HG03378 (cell line): Measurements from ENCODE around the gene ADGRV1.
"Not testable (repeated sequence)": the region's sequence is repeated elsewhere in the genome, so short reads cannot be mapped to it uniquely, and the experiment has no call there.

Source experiments
- ATAC-seq: cut with Tn5 transposase; IDR thresholded peaks from one replicate; pipeline ENCODE4 v1.9.1; 2021; ENCODE audit warnings: mild to moderate bottlenecking, moderate library complexity; ENCODE audit not compliant: unreplicated experiment

ADGRV1 gene

DNA sequence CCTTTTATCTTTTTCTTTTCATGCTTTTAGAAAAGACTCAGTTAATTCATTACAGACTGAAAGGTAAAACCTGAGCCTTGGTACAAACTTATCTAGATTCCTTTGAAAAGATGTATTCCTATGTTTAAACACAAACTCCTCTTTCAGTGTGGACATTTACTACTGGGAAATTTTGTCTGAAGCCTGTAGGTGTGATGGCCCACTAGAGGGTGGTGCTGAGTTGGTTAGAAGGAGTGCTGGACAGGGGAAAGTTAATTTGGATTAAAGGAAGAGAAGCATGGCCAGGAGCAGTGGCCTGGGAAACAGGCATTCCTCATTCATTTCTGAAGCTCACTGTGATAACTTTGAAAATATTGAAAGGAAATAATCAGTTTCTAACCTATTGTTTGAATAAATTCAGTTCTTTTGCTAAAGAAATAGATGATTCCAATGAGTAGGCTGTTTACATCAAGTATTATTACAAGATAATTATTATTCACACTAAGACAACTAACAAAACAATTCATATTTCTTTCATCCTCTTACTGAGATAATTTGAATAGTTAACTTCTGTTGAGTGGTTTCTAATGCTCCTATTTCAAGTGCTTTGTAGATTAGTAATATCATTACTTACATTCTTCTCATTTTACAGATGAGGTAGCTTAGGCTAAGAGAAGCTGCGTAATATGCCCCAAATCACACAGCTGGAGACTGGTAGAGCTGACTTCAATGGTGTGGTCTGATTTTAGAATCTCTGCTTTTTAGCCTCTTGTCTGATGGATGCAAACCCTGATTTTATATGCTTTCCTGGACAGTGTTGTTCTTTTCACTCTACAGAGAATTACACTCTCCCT lies 150.9 kb downstream of the ADGRV1 start:
- ATAC-seq: peak; percentile 71

- ATAC-seq: no peak
Observed at GRCh38 chr5:90718387-90718786, 159.8 kb downstream of the ADGRV1 start.

DNA sequence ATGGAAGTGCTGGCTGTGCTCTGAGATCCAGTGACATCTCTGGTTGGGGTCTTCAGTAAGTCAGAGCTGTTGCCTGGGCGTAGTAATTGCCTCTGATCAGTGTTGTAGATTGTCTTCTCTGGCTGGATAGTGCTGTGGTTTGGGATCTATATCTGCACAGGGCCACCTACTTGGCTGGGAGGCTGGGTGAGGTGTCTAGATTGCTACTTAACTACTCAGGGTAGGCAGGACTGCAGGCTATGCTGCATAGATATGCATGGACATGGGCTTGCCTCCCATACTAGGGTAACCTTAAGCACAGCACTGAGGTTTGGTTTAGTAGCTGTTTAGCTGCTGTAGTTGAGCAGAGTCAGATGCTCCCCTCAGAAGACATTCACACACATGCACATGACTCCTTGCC lies 181.0 kb downstream of the ADGRV1 start:
- ATAC-seq: no peak

GRCh38 chr5:90740244-90740799 lies 181.7 kb downstream of the ADGRV1 start:
- no peak for ATAC-seq

GRCh38 chr5:90741022-90741564 lies 182.5 kb downstream of the ADGRV1 start:
- ATAC-seq: no peak

DNA sequence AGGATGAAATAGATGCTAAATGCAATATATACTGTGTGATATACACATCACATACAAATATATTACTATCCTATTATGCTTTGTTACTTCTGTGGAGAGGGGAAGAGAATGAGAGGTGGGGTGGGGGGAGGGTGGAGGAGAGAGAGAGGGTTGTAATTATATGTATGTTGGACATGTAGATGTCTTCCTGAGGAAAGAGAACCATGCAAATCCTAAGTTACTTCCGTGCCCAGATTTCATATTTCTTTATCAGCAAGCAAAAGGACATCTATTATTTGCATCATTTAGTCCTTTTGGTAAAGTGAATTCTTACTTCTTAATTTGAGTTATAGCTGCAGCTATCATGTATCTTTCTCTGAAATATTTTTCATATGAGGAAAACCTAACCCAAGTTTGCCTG lies 187.5 kb downstream of the ADGRV1 start:
- no peak for ATAC-seq

GRCh38 chr5:90747175-90747574 lies 188.6 kb downstream of the ADGRV1 start:
- no peak for ATAC-seq

DNA sequence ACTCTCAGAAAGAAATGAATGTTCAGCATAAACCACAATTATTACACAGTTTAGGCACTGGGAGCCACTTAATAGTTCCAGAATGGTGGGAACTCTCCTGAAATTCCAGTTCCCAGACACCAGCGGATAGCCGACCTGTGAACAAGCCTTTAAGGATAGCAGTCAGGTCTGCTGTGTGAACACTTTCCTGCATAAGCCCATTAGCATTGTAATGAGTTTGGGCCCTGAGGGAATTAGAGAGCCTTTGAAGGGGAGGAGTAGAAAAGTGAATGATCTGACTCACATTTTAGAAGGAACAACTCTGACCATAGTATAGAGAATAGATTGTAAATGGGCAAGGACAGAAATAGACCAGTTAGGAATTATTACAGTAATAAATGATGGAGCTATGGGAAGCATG lies 189.1 kb downstream of the ADGRV1 start:
- ATAC-seq: no peak

- no peak for ATAC-seq
Observed at GRCh38 chr5:90759119-90759518, 200.5 kb downstream of the ADGRV1 start.

- no peak for ATAC-seq
Observed at GRCh38 chr5:90767710-90768109, 209.1 kb downstream of the ADGRV1 start.

DNA sequence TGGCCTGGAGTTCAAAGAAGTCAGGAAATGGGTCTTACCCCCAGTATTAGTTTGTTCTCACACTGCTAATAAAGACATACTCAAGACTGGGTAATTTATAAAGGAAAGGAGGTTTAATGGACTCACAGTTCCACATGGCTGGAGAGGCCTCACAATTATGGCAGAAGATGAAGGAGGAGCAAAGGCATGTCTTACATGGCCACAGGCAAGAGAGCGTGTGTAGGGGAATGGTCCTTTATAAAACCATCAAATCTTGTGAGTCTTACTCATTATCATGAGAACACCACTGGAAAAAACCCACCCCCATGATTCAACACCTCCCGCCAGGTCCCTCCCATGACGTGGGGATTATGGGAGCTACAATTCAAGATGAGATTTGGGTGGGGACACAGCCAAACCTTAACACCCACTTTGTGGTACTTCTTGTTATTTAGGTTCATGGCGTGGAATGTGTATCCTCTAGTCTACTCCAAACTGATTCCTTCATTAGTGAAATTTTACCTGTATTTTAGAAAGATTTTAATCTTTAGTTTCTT lies 211.5 kb downstream of the ADGRV1 start:
- not testable (repeated sequence) for ATAC-seq

DNA sequence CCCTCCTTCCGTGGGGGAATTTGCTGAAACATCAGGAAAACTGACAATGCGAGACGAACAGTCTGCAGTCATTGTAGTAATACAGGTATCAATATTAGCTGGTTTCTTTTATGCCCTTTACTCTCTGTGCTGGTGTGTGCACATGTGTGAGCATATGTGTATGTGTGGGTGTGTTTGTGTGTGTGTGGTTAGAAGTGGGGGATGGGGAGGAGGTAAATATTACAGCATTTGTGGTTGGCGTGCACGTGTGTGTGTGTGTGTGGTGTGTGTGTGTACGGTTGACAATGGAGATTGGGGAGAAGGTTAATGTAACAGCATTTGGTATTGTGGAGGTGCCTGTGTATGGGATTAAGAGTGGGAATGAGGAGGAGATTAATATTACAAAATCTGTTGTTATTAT lies 219.4 kb downstream of the ADGRV1 start:
- no peak for ATAC-seq

DNA sequence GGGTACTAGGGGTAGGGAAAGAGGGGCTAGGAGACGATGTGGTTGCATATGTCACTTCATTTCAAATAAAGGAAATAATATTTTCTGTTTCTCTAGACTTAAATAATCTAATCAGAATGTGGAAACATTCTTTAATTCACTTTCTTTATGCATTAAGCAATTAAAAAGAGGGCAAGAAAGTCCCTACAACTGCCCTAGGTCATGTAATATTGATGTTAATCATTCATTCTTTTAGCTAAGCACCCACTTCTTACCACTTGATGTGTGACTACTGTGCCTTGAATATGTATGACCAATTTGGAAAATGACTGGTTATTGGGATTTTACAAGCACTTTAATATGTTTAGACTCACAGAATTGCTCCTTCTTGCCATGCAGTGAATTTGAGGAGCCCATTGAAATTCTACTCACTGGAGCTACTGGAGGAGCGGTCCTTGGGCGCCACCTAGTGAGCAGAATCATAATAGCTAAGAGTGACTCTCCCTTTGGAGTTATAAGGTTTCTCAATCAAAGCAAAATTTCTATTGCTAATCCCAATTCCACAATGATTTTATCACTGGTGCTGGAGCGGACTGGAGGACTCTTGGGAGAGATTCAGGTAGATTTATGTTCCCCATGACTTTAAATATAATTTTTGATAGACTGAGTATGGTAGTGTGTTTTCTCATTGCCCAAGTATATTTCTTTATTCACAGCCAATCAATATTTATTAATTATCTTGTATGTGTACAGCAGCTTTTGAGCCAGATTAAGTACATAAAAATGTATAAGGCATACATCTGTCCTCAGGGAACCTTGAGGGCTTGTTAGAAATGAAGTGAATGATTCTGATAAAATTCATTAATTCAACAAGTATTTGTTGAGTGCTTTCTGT lies 225.1 kb downstream of the ADGRV1 start:
- peak; percentile 97 for ATAC-seq

DNA sequence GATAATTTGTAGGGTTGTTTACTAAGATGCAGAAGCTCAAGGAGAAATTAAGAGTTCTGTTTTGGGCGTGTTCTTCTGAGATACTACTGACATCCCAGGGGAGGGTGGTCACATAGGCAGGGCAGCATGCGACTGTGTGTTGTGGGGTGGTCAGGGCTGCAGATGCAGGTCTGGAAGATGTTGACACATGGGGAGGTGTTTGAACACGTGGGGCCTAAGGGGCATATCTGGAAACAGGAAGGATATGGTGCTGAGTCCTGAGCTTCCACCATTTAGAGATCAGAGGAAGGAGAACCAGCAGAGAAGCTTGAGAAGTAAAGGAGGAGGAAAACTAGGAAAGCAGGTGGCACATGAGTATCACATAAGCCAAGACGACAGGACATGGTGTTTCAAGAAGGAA lies 228.2 kb downstream of the ADGRV1 start:
- no peak for ATAC-seq

DNA sequence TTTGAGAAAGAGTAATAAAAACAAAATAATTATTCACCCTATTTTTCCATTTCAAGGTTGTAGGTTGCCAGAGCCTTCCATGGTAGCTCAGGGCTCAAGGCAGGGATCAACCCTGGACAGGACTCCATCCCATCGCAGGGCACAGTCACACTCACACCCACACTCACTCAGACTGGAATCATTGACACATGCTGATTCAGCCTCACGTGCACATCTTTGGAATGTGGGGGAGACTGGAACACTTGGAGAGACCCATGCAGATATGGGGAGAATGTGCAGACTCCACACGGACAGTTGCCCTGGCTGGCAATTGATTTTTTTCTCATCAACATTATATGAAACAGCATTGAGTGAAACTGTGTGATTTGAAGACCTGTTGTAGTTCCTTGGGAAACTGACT lies 234.1 kb downstream of the ADGRV1 start:
- ATAC-seq: no peak

- no peak for ATAC-seq
Observed at GRCh38 chr5:90793183-90793582, 234.6 kb downstream of the ADGRV1 start.

GRCh38 chr5:90796919-90797318 lies 238.3 kb downstream of the ADGRV1 start:
- ATAC-seq: not testable (repeated sequence)

GRCh38 chr5:90800082-90800481 lies 241.5 kb downstream of the ADGRV1 start:
- ATAC-seq: not testable (repeated sequence)

- ATAC-seq: not testable (repeated sequence)
Observed at GRCh38 chr5:90800515-90800914, 241.9 kb downstream of the ADGRV1 start.

GRCh38 chr5:90802474-90803317 lies 244.1 kb downstream of the ADGRV1 start:
- peak; percentile 70 for ATAC-seq
